ENCODE results near the gene ILK. TPM values are rescaled to one million over a fixed set of nuclear protein-coding genes. Genes with fewer than 3 reads are reported as not detected.

ILK gene
- total RNA-seq, 1 donor from 2014 or later, result 48.1 TPM

GRCh38 chr11:6633422-6634408, 30.1 kb downstream of the ILK start:
- FAIRE-seq (no peak), DNase-seq (ENCODE audit: low spot score in 2 of 2) (no peak)

GRCh38 chr11:6634534-6634933, 31.0 kb downstream of the ILK start:
- DNase-seq (ENCODE audit: low spot score in 2 of 2) (no peak), FAIRE-seq (no peak)

GRCh38 chr11:6635082-6635932, 31.7 kb downstream of the ILK start:
- FAIRE-seq (no peak), DNase-seq (ENCODE audit: low spot score in 2 of 2) (peak; percentile 62)

GRCh38 chr11:6636480-6636879, 32.9 kb downstream of the ILK start:
- no peak for FAIRE-seq

GRCh38 chr11:6637871-6638270, 34.3 kb downstream of the ILK start:
- no peak for FAIRE-seq
- DNase-seq (ENCODE audit: low spot score in 2 of 2), result no peak

More at GRCh38 chr11:6636480-6636879, 32.9 kb downstream of the ILK start:
- no peak for DNase-seq (ENCODE audit: low spot score in 2 of 2)

GRCh38 chr11:6638429-6638828, 34.9 kb downstream of the ILK start:
- no peak for FAIRE-seq

GRCh38 chr11:6640036-6640984, 36.7 kb downstream of the ILK start:
- DNase-seq (ENCODE audit: low spot score in 2 of 2), result no peak
- FAIRE-seq, result no peak

More at GRCh38 chr11:6638429-6638828, 34.9 kb downstream of the ILK start:
- DNase-seq (ENCODE audit: low spot score in 2 of 2), result no peak

- FAIRE-seq (no peak), DNase-seq (ENCODE audit: low spot score in 2 of 2) (no peak)
These were observed 37.6 kb downstream of the ILK start for GRCh38 chr11:6640985-6641701.

GRCh38 chr11:6642957-6643356, 39.4 kb downstream of the ILK start:
- FAIRE-seq, result no peak
- no peak for DNase-seq (ENCODE audit: low spot score in 2 of 2)

GRCh38 chr11:6646071-6646470, 42.5 kb downstream of the ILK start:
- DNase-seq (ENCODE audit: low spot score in 2 of 2), result no peak

GRCh38 chr11:6646576-6646917, 43.0 kb downstream of the ILK start:
- DNase-seq (ENCODE audit: low spot score in 2 of 2) (no peak), FAIRE-seq (no peak)

More at GRCh38 chr11:6646071-6646470, 42.5 kb downstream of the ILK start:
- no peak for FAIRE-seq

GRCh38 chr11:6646918-6647679, 43.5 kb downstream of the ILK start:
- FAIRE-seq (no peak), DNase-seq (ENCODE audit: low spot score in 2 of 2) (no peak)

GRCh38 chr11:6647836-6648235, 44.3 kb downstream of the ILK start:
- DNase-seq (ENCODE audit: low spot score in 2 of 2) (no peak), FAIRE-seq (no peak)

- no peak for DNase-seq (ENCODE audit: low spot score in 2 of 2)
- no peak for FAIRE-seq
These were observed 44.9 kb downstream of the ILK start for GRCh38 chr11:6648501-6648900.

GRCh38 chr11:6650104-6650503, 46.5 kb downstream of the ILK start:
- no peak for DNase-seq (ENCODE audit: low spot score in 2 of 2)
- FAIRE-seq, result no peak

GRCh38 chr11:6650980-6651379, 47.4 kb downstream of the ILK start:
- DNase-seq (ENCODE audit: low spot score in 2 of 2) (no peak), FAIRE-seq (no peak)

- DNase-seq (ENCODE audit: low spot score in 2 of 2) (no peak), FAIRE-seq (no peak)
These were observed 48.6 kb downstream of the ILK start for GRCh38 chr11:6652182-6652581.

GRCh38 chr11:6653097-6653496, 49.5 kb downstream of the ILK start:
- FAIRE-seq, result no peak
- no peak for DNase-seq (ENCODE audit: low spot score in 2 of 2)

GRCh38 chr11:6653656-6654055, 50.1 kb downstream of the ILK start:
- no peak for FAIRE-seq
- peak in 1 of 2 donors; percentile 1 for DNase-seq (ENCODE audit: low spot score in 2 of 2)

Measured in frontal cortex (tissue), 4 donors.